GM12878 (cell line): ENCODE data around the gene SV2B.

Source experiments
- CREM ChIP-seq: IDR thresholded peaks from 2 replicates; pipeline ENCODE4 v1.6.1; 2014; ENCODE audit warnings: antibody characterized with exemption, low read depth
- EGR1 ChIP-seq, 2 experiments: IDR thresholded peaks; 1 replicate in 1 of 2; 2 replicates in 1 of 2; pipeline ENCODE4 v1.6.1; 2011 to 2012; ENCODE audit warnings: low read depth in 2 of 2, low read length in 2 of 2, borderline replicate concordance in 1 of 2, mild to moderate bottlenecking in 1 of 2, moderate library complexity in 1 of 2
- ESRRA ChIP-seq: IDR thresholded peaks from 2 replicates; pipeline ENCODE4 v1.6.1; 2012; ENCODE audit warnings: mild to moderate bottlenecking, low read length, improper control_type of control experiment
- EZH2 ChIP-seq: IDR thresholded peaks from 2 replicates; pipeline ENCODE4 v1.6.1; 2012; ENCODE audit warnings: low read depth, mild to moderate bottlenecking, control low read depth, inconsistent platforms, low read length, borderline replicate concordance; ENCODE audit not compliant: control insufficient read depth
- JUNB ChIP-seq: IDR thresholded peaks from 2 replicates; pipeline ENCODE4 v1.6.1; 2016; ENCODE audit warnings: antibody characterized with exemption, mild to moderate bottlenecking
- JUND ChIP-seq: IDR thresholded peaks from 2 replicates; pipeline ENCODE4 v1.6.1; 2012; ENCODE audit warnings: low read depth, mild to moderate bottlenecking, low read length, improper control_type of control experiment, moderate library complexity
- MTA2 ChIP-seq: fragments of 450-650 bp; IDR thresholded peaks from 2 replicates; pipeline ENCODE4 v1.6.1; 2016; ENCODE audit warnings: low read depth, mild to moderate bottlenecking, moderate library complexity
- TF ChIP-seq, protein P1 (sequence below): fragments of 450-650 bp; IDR thresholded peaks from 2 replicates; pipeline ENCODE4 v1.6.1; 2017; ENCODE audit warnings: mild to moderate bottlenecking
- TF ChIP-seq, protein P2 (sequence below): fragments of 450-650 bp; IDR thresholded peaks from 2 replicates; pipeline ENCODE4 v1.6.1; 2016; ENCODE audit warnings: mild to moderate bottlenecking, moderate library complexity, borderline replicate concordance
- TF ChIP-seq, protein P3 (sequence below), 3 experiments: IDR thresholded peaks in 2 of 3; conservative IDR thresholded peaks in 1 of 3; 2 replicates each; pipeline ENCODE4 v1.5.1; 2011; ENCODE audit warnings: low read depth in 3 of 3, low read length in 3 of 3, mild to moderate bottlenecking in 3 of 3, control low read depth in 2 of 3, moderate library complexity in 2 of 3, inconsistent platforms in 1 of 3, mixed read lengths in 1 of 3; ENCODE audit not compliant: control insufficient read depth in 2 of 3, insufficient read depth in 1 of 3; ENCODE audit errors: extremely low read depth in 1 of 3

DNA sequence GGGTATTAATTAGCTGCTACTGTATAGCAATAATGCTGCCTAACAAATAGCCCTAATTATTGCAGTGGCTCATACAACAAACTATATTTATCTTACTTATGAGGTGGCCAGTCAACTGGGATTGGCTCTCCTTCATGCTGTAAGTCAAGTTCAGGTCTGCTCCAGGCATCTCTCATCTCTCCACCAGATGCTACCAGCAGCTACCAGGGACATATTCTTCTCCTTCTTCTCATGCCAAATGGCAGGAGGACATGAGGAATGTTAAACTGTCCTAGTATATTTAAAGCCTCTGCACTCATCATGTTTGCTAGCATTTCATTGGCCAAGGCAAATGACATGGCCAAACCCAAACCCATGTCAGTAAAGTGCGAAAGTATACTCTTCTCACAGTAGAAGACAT is 17.3 kb downstream of the SV2B start:
- TF ChIP-seq EGR1 (IDR thresholded peaks at IDR 0.05; ENCODE audit: borderline replicate concordance in 1 of 2, low read depth in 2 of 2, low read length in 2 of 2), result no peak
- TF ChIP-seq CREM, result no peak
- TF ChIP-seq JUNB, result no peak
- no peak for TF ChIP-seq MTA2
- TF ChIP-seq ESRRA, result no peak
- TF ChIP-seq, protein P1, sequence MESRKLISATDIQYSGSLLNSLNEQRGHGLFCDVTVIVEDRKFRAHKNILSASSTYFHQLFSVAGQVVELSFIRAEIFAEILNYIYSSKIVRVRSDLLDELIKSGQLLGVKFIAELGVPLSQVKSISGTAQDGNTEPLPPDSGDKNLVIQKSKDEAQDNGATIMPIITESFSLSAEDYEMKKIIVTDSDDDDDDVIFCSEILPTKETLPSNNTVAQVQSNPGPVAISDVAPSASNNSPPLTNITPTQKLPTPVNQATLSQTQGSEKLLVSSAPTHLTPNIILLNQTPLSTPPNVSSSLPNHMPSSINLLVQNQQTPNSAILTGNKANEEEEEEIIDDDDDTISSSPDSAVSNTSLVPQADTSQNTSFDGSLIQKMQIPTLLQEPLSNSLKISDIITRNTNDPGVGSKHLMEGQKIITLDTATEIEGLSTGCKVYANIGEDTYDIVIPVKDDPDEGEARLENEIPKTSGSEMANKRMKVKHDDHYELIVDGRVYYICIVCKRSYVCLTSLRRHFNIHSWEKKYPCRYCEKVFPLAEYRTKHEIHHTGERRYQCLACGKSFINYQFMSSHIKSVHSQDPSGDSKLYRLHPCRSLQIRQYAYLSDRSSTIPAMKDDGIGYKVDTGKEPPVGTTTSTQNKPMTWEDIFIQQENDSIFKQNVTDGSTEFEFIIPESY, result no peak
- no peak for TF ChIP-seq JUND
- TF ChIP-seq, protein P2, sequence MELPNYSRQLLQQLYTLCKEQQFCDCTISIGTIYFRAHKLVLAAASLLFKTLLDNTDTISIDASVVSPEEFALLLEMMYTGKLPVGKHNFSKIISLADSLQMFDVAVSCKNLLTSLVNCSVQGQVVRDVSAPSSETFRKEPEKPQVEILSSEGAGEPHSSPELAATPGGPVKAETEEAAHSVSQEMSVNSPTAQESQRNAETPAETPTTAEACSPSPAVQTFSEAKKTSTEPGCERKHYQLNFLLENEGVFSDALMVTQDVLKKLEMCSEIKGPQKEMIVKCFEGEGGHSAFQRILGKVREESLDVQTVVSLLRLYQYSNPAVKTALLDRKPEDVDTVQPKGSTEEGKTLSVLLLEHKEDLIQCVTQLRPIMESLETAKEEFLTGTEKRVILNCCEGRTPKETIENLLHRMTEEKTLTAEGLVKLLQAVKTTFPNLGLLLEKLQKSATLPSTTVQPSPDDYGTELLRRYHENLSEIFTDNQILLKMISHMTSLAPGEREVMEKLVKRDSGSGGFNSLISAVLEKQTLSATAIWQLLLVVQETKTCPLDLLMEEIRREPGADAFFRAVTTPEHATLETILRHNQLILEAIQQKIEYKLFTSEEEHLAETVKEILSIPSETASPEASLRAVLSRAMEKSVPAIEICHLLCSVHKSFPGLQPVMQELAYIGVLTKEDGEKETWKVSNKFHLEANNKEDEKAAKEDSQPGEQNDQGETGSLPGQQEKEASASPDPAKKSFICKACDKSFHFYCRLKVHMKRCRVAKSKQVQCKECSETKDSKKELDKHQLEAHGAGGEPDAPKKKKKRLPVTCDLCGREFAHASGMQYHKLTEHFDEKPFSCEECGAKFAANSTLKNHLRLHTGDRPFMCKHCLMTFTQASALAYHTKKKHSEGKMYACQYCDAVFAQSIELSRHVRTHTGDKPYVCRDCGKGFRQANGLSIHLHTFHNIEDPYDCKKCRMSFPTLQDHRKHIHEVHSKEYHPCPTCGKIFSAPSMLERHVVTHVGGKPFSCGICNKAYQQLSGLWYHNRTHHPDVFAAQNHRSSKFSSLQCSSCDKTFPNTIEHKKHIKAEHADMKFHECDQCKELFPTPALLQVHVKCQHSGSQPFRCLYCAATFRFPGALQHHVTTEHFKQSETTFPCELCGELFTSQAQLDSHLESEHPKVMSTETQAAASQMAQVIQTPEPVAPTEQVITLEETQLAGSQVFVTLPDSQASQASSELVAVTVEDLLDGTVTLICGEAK, result no peak
- TF ChIP-seq, protein P3, sequence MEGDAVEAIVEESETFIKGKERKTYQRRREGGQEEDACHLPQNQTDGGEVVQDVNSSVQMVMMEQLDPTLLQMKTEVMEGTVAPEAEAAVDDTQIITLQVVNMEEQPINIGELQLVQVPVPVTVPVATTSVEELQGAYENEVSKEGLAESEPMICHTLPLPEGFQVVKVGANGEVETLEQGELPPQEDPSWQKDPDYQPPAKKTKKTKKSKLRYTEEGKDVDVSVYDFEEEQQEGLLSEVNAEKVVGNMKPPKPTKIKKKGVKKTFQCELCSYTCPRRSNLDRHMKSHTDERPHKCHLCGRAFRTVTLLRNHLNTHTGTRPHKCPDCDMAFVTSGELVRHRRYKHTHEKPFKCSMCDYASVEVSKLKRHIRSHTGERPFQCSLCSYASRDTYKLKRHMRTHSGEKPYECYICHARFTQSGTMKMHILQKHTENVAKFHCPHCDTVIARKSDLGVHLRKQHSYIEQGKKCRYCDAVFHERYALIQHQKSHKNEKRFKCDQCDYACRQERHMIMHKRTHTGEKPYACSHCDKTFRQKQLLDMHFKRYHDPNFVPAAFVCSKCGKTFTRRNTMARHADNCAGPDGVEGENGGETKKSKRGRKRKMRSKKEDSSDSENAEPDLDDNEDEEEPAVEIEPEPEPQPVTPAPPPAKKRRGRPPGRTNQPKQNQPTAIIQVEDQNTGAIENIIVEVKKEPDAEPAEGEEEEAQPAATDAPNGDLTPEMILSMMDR (IDR thresholded peaks at IDR 0.05 in 2 of 3, conservative IDR thresholded peaks at IDR 0.05 in 1 of 3; ENCODE audit: control insufficient read depth in 2 of 3, extremely low read depth in 1 of 3, insufficient read depth in 1 of 3, low read depth in 3 of 3, low read length in 3 of 3), result no peak
- no peak for TF ChIP-seq EZH2
